ENCODE data around the gene POU5F1.

- TF ChIP-seq RAD21 (IDR thresholded peaks at IDR 0.05; ENCODE audit: low read length) (no peak), CTCF (IDR thresholded peaks at IDR 0.05) (no peak), YY1 (IDR thresholded peaks at IDR 0.05; ENCODE audit: low read depth) (no peak), EP300 (IDR thresholded peaks at IDR 0.05; ENCODE audit: borderline replicate concordance in 1 of 2, low read depth in 1 of 2, low read length in 1 of 2) (no peak), RCOR1 (IDR thresholded peaks at IDR 0.05; ENCODE audit: low read length) (no peak), POLR2AphosphoS5 (IDR thresholded peaks at IDR 0.05; ENCODE audit: low read depth, low read length) (no peak)
Measured at GRCh38 chr6:31179896-31180295, 9.4 kb upstream of the POU5F1 start.
